Right ventricle myocardium inferior (tissue), 1 donor: ENCODE measurements around the gene PTPMT1. TPM values are rescaled to one million over a fixed set of nuclear protein-coding genes. Genes with fewer than 3 reads are reported as not detected.

Source experiments
- ATAC-seq: fragments of 200-7000 bp; cut with Tn5 transposase; one replicate; pipeline ENCODE4 v1.9.1; 2020; ENCODE audit warnings: mild to moderate bottlenecking, moderate library complexity
- DNase-seq: peaks from one replicate; pipeline ENCODE4 v3.0.0; 2021; ENCODE audit errors: missing footprints
- intact Hi-C: fragments of 100-400 bp; cut with DNase I; formaldehyde crosslinking; loops from one replicate; pipeline ENCODE4 v1.11.0; 2022
- total RNA-seq: library from RNA; stranded (reverse); fragmentation: NEBNext Ultra II Directional; extraction: Animal tissue kit (Norgen Biotek cat#: 25700); gene quantifications from one replicate; pipeline ENCODE4 v1.2.1, GENCODE V29; 2021
- donor health status: DM: no; HTN: yes; CAD: no; lungs with severe emphysema.

The PTPMT1 gene
- total RNA-seq, 1 donor from 2014 or later = 22.5 TPM

DNA sequence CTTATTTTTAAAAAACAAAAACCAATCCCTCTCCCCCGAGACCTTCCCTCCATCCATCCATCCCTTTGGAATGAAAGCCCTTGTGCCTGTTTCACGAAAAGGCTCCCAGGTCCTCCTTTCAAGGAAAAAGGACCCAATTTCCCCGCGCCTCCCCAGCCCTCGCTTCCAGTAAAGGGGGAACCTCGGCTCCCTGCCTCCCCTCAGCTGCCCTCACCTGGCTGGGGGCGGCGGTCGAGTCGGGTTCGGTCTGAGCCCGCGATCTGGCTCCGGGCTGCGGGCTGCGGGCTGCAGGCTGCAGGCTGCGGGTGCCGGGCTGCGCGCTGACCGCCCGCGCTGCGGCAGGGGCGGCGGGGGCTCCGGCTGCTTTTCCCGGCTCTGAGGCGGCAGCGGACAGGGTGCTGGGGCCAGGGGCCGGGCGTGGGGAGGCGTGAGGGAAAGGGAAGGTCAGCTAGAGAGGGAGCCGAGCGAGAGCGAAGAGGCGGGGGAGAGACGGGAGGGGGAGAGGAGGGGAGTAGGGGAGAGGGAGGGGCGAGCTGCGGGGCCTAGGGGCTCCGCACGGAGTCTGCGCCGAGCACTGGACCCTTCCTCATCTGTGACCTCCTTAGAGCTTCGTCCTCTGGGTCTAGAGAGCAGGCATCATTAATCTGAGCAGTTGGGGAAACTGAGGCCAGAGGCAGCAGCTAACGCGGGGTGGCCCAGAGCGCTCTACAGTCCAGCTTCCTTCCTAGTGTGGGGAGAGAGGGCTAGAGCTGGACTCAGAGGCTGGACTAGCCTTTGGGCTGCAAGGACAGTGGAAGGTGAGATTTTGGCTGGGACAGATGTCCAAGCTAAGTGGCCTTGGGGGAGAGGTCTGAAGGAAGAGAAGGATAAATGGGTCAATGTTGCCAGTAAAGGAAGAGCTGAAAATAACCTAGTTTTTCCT lies 28.8 kb downstream of the PTPMT1 start, which contains the start of gene C1QTNF4:
C1QTNF4 (minus strand) TSS at position 478 of the 922 bp plus-strand sequence. CDS start 3,601 bp downstream, outside the sequence.
- ATAC-seq = no peak
- intact Hi-C loops = loop anchor here (2.0 kb wide), 1 partner anchor 15 kb away; no protein-coding TSS in a partner anchor

DNA sequence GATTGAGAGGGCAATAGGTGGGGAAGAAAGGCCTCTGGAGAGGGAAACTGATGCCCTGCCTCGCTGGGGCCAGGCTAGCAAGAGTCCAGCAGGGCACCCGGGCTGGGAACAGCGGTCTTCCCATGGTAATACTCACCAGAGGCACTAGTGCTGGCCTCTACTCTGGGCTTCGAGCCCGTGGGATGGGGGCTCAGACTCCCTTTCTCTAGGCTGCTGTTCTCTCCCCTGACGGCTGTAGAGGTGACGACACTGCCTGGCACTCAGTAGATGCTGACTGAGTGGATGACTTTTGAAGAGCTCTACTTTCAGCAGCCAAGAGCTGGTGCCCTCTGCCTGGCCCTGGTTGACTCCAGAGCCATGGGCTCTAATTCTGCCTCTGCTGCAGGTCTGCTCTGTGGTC lies 29.6 kb downstream of the PTPMT1 start:
- no peak for DNase-seq
- peak; percentile 92 for ATAC-seq
- intact Hi-C loops = loop anchor here (2.0 kb wide), 1 partner anchor 14 kb away; no protein-coding TSS in a partner anchor

More for the DNA sequence above, 28.8 kb downstream of the PTPMT1 start, which contains the start of gene C1QTNF4:
- DNase-seq = no peak

DNA sequence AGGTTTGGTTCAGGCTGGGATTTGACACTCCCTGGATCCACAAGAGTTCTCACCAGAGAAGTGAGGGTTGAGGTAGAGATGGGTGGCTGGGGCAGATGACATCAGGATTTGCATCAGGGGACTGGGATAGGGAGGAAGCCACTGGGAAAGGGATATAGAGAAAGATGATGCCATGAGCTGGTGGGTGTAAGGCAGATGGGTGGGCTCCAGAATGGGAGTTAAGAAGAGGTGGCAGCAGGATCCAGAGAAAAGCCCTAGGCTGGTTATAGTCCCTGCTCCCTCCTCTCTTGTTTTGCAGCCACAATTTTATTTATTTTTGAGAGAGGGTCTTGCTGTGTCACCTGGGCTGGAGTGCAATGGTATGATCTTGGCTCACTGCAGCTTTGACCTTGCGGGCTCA lies 30.6 kb downstream of the PTPMT1 start:
- ATAC-seq (no peak), DNase-seq (no peak)
- intact Hi-C loops = loop anchor here (2.0 kb wide), 1 partner anchor 13 kb away; no protein-coding TSS in a partner anchor

DNA sequence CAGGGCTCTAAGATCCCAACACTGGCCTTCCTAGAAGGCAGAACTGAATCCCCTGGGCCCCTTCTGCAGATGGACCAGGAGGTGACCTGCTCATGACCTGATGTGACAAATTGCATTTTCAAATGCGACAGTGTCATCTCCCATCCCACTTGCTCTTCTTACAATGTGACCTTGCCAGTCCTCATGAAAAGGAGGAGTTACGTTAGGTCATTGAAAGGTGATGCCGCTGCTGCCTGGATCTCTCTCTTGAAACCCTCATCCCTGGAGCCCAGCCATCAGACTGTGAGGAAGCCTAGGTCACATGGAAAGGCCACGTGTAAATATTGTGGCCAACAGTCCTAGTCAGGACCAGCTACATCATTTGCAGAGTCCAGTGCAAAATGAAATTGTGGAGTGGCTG lies 34.5 kb downstream of the PTPMT1 start:
- intact Hi-C loops = no loop called here
- no peak for ATAC-seq
- DNase-seq = no peak

DNA sequence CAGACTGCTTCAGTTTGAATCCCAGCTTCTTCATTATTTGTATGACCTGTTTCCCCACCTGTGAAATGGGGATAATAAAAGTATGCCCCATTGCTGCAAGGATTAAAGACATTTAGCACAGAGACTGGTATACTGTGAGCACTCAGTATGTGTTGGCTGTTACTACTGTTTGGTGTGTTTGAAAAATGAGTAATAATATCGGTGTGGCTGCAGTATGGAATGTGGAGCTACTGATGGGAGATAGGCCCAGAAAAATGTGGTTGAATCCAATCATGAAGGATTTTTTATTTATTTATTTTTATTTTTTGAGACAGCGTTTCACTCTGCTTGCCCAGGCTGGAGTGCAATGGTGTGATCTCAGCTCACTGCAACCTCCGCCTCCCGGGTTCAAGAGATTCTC lies 37.9 kb downstream of the PTPMT1 start:
- intact Hi-C loops = no loop called here
- DNase-seq = no peak
- no peak for ATAC-seq

DNA sequence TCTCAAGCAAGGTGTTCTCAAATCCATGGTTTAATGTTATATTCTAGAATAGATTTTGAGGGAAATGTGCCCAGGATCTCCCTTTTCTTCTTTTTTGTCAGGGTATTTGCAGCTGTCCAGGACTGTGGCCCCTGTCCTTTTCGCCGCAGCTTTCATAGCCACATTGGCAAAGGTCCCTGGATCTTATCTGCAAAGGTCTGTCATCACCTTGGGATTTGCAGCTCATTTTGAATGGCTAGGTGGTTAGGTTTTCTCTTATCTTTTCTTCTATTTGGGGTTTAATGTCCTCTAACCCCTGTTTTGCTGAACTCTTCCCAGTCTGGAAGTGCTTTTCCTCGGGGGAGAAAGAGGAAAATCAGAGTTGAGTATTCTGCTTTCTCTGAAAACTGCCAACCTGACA lies 40.5 kb downstream of the PTPMT1 start:
- ATAC-seq (no peak), DNase-seq (no peak)
- intact Hi-C loops = no loop called here

DNA sequence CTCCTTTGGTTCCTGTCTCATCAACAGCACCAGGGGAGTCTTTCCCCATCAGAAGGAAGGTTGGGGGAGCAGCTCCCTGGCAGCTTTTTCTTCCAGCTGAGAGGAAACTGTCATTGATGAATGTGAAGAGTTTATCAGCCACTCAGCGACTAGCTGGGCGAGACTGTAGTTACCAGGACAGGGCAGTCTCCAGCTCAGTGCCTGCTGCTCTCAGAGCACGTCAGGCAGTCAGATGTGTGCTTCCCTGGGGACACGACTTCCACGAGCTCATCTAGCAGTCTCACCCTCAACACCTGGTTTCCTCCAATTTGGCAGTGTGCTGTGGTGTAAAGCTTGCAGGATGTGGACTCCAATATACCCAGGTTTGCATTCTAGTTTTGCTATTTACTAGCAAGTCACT lies 41.3 kb downstream of the PTPMT1 start:
- ATAC-seq = peak; percentile 81
- intact Hi-C loops = no loop called here
- no peak for DNase-seq

DNA sequence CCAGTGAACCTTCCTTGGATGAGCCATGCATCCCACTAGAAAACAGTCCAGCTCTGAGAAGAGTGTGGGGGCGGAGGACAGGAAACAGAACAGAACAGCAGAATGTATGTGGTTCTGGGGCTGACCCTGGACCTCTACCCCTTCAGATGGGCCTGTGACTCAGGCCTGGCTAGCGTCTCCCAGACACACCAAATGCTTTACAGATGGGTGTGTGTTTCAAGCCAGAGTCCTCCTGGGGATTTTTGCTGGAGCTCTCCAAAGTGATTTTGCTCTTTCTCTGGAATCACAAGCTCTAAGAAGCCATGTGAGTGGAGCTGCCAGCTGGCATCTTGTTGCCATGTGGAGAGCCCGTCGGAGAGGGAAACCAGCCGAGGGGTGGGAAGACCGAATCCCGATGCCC lies 42.0 kb downstream of the PTPMT1 start:
- peak; percentile 81 for DNase-seq
- intact Hi-C loops = no loop called here
- peak; percentile 46 for ATAC-seq

DNA sequence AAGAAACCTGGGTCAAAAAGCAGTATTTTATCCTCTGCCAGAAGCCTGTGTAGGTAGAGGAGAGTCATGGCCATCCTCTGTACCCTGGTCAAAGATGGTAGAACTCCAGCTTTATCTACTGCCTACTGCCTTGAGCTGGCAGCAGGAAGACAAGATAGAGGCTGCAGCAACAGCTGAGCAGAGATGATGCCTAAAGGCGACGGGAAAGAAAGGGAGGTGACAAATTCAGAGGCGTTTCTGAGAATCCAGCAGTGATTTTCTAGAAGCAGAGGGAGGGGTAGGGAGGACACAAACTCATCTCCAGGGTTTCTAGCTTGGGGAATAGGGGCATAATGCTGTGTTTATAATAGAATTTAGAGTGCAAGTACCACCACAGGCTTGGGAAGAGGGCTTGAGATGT lies 44.3 kb downstream of the PTPMT1 start:
- no peak for DNase-seq
- no peak for ATAC-seq
- intact Hi-C loops = loop anchor here (2.0 to 10.0 kb wide), 3 partner anchors 15 to 235 kb away; partner anchors contain the start of genes C1QTNF4 and SPI1

DNA sequence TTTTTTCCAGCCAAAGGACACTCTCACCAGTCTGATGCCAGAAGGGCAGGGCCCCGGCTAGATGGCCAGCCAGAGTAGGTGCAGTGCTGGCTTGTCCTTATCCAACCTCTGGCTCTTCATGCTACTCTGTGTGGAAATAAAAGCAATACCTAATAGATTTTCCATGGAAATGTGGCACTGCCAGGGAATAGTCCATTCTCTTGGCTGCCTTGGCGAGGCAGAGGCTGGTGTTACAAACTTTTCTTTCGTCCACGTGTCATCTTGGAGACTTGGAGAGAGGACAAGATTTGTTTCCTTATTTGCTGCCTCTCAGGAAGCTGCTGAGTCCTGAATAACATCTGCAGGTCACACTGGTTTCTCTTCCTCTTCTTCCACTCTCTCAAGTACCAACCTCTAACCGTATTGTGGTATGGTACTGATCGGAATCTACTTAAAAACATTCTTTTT lies 46.0 kb downstream of the PTPMT1 start:
- intact Hi-C loops = loop anchor here (10.0 kb wide), 2 partner anchors 117 to 237 kb away; partner anchors contain the start of gene SPI1
- ATAC-seq (peak; percentile 55), DNase-seq (no peak)

DNA sequence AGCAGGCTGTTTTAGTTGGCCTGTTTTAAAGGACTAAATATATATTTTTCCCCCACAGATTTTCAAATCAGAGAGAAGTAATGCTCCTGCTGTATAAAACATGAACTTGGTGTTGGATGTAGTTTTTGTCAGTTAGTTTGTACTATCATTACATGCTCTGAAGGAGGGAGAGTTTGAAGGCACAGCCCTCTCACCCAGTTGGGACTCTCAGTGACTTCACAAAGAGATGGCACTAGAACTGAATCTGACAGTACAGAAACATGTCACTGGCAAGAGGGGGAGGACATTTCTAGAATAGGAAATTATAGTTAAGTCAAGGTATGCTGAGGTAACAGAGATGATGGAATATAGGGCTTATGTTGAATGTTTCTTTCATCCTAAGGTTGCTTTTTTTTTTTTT lies 49.9 kb downstream of the PTPMT1 start:
- ATAC-seq (no peak), DNase-seq (no peak)
- intact Hi-C loops = loop anchor here (5.0 to 10.0 kb wide), 3 partner anchors 38 to 240 kb away; partner anchors contain the start of genes KBTBD4, NDUFS3 and SPI1

DNA sequence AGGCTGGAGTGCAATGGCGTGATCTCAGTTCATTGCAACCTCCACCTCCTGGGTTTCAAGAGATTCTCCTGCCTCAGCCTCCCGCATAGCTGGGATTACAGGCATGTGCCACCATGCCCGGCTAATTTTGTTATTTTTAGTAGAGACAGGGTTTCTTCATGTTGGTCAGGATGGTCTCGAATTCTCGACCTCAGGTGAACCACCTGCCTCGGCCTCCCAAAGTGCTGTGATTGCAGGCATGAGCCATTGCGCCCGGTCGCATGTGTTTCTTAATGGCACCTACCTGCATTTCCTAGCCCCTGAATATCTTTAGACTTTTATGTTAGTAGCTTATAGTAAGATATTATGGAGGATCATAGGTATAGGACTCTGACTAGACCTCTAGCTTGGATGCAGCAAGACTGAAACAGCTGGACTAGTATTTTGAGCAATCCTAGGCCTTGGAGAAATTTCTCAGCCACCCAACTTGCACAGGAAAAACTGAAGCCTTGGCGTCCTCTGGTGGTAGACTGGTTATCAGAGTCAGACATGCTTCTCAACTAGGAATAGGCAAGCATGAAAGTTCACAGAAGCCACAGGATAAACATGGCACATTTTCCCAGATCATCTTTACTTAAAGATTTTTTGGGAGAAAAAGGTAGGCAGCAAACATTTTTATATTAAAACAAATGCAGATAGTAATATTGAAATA lies 51.5 kb downstream of the PTPMT1 start:
- ATAC-seq (peak; percentile 80), DNase-seq (no peak)
- intact Hi-C loops = loop anchor here (5.0 to 10.0 kb wide), 3 partner anchors 40 to 242 kb away; partner anchors contain the start of genes KBTBD4, NDUFS3 and SPI1

DNA sequence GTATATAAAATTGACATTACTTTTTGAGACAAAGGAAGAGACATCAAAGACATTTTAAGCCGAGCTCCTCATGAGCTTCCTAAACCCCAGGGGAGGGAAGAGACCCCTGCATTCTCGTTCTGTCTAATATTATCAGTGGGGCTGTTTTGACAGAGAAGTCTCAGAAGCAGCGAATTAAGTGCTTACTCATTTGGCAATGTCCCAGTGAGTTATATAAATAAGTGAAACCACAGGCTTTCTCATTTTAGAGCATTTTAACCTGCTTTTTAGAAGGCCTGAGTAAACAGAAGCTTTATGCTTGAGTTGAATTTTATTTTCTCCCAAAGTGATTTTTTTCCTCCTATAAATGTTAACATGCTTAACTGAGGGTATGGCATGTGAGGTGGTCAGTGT lies 52.0 kb downstream of the PTPMT1 start:
- DNase-seq = no peak
- no peak for ATAC-seq
- intact Hi-C loops = loop anchor here (5.0 to 10.0 kb wide), 3 partner anchors 40 to 243 kb away; partner anchors contain the start of genes KBTBD4, NDUFS3 and SPI1

DNA sequence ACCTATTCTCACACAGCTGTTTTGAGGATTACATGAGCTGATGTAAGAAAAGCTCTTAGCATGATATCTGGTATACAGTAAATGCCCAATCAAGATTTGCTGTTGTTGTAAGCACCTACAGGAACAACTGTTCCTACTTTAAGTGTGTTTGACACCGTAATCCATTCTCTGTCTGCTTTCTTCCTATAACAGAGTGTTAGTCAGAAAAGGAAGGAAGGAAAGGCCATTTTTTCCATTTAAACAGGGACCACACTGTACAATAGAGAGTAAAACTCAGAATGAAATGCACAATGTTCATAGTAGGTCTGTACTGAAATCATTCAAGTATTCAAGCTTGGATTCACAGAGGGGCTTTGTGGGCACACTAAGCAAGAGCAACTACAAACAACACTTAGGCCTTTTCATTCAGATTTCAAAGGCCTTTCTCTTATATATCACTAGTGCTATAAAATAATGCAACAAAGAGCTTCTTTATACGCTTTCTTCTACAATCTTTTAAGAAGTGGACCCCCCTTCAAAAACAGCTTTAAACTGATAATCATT lies 55.5 kb downstream of the PTPMT1 start:
- ATAC-seq = no peak
- DNase-seq = no peak
- intact Hi-C loops = no loop called here

Other genes with a start within 250 kb of the PTPMT1 start
- gene MYBPC3, start 212.9 kb upstream of the PTPMT1 start, total RNA-seq = 2,397 TPM
- 14.6 TPM for gene SPI1, start 187.1 kb upstream of the PTPMT1 start, total RNA-seq
- 35.0 TPM for gene SLC39A13, start 157.0 kb upstream of the PTPMT1 start, total RNA-seq
- 160 TPM for gene PSMC3, start 139.2 kb upstream of the PTPMT1 start, total RNA-seq
- 7.0 TPM for gene RAPSN, start 116.5 kb upstream of the PTPMT1 start, total RNA-seq
- gene CELF1, start 12.5 kb upstream of the PTPMT1 start, total RNA-seq = 96.2 TPM
- 13.1 TPM for gene KBTBD4, start 13.4 kb downstream of the PTPMT1 start, total RNA-seq
- 342 TPM for gene NDUFS3, start 13.5 kb downstream of the PTPMT1 start, total RNA-seq
- gene FAM180B, start 21.1 kb downstream of the PTPMT1 start, total RNA-seq = 0.22 TPM
- gene C1QTNF4, start 28.8 kb downstream of the PTPMT1 start, total RNA-seq = 0.24 TPM
- gene MTCH2, start 77.0 kb downstream of the PTPMT1 start, total RNA-seq = 103 TPM
- 0.14 TPM for gene AGBL2, start 149.8 kb downstream of the PTPMT1 start, total RNA-seq
- gene FNBP4, start 201.7 kb downstream of the PTPMT1 start, total RNA-seq = 36.5 TPM